ENCODE results near the gene EPM2A.

Gene EPM2A

GRCh38 chr6:145603991-145604390 is 131.3 kb downstream of the EPM2A start:
- DNase-seq (ENCODE audit: low read depth in 2 of 3, low spot score in 2 of 3): no peak

GRCh38 chr6:145603424-145603833 is 131.9 kb downstream of the EPM2A start:
- no peak for DNase-seq (ENCODE audit: low read depth in 2 of 3, low spot score in 2 of 3)

- no peak for DNase-seq (ENCODE audit: low read depth in 2 of 3, low spot score in 2 of 3)
Observed at GRCh38 chr6:145602726-145603326, 132.5 kb downstream of the EPM2A start.

GRCh38 chr6:145601397-145601796 is 133.9 kb downstream of the EPM2A start:
- no peak for DNase-seq (ENCODE audit: low read depth in 2 of 3, low spot score in 2 of 3)

- DNase-seq (ENCODE audit: low read depth in 2 of 3, low spot score in 2 of 3): no peak
Observed at GRCh38 chr6:145600299-145600698, 135.0 kb downstream of the EPM2A start.

- DNase-seq (ENCODE audit: low read depth in 2 of 3, low spot score in 2 of 3): no peak
Observed at GRCh38 chr6:145588981-145589380, 146.3 kb downstream of the EPM2A start.

- DNase-seq (ENCODE audit: low read depth in 2 of 3, low spot score in 2 of 3): no peak
Observed at GRCh38 chr6:145587334-145587733, 148.0 kb downstream of the EPM2A start.

- no peak for DNase-seq (ENCODE audit: low read depth in 2 of 3, low spot score in 2 of 3)
Observed at GRCh38 chr6:145583753-145584152, 151.6 kb downstream of the EPM2A start.

All from activated CD8-positive, alpha-beta memory T cell treated with anti-CD3 and anti-CD28 coated beads for 48 hours (primary cell).